Spleen (tissue), 11 donors: ENCODE results near the gene KLF15. TPM values are rescaled to one million over a fixed set of nuclear protein-coding genes. Genes with fewer than 3 reads are reported as not detected.
A peak's percentile ranks its signal among the peaks of the same experiment; 100 is the strongest.

ENCODE experiments used
- DNase-seq: peaks from one replicate; pipeline ENCODE4 v3.0.0-alpha.2; 2020
- H3K27ac ChIP-seq, 8 donors: fragments of 200-600 bp; sonication (generic) in 7 of 8; 1 replicate in 4 of 8; 2 replicates in 4 of 8; pipeline versions ENCODE4 v1.5.0 to v1.8.0; 2016 to 2021; ENCODE audit warnings: inconsistent platforms in 4 of 8, mild to moderate bottlenecking in 4 of 8, moderate library complexity in 1 of 8
- H3K27me3 ChIP-seq, 7 donors: fragments of 200-600 bp; sonication (generic) in 6 of 7; replicated peaks in 1 of 7; 1 replicate in 4 of 7; 2 replicates in 3 of 7; pipeline versions ENCODE4 v1.5.0 to v1.8.0; 2016 to 2021; ENCODE audit warnings: inconsistent platforms in 3 of 7, mild to moderate bottlenecking in 1 of 7
- H3K36me3 ChIP-seq, 6 donors: fragments of 200-600 bp; sonication (generic) in 5 of 6; 1 replicate in 4 of 6; 2 replicates in 2 of 6; pipeline versions ENCODE4 v1.5.0 to v1.8.0; 2016 to 2021; ENCODE audit warnings: inconsistent platforms in 2 of 6
- H3K4me1 ChIP-seq, 6 donors: fragments of 200-600 bp; sonication (generic) in 5 of 6; 1 replicate in 3 of 6; 2 replicates in 3 of 6; pipeline versions ENCODE4 v1.5.0 to v1.8.0; 2016 to 2021; ENCODE audit warnings: inconsistent platforms in 3 of 6
- H3K4me3 ChIP-seq, 8 donors: fragments of 200-600 bp; sonication (generic) in 7 of 8; 1 replicate in 4 of 8; 2 replicates in 4 of 8; pipeline versions ENCODE4 v1.5.0 to v1.8.0; 2016 to 2021; ENCODE audit warnings: inconsistent platforms in 4 of 8, mild to moderate bottlenecking in 4 of 8, moderate library complexity in 2 of 8
- H3K9me3 ChIP-seq, 8 donors: fragments of 200-600 bp; sonication (generic) in 7 of 8; 1 replicate in 4 of 8; 2 replicates in 4 of 8; pipeline versions ENCODE4 v1.5.0 to v1.8.0; 2016 to 2021; ENCODE audit warnings: inconsistent platforms in 4 of 8
- CTCF ChIP-seq, 11 experiments: fragments of 200-600 bp in 7 of 11; fragments of 450-650 bp in 4 of 11; sonication (generic) in 4 of 11; IDR thresholded peaks in 8 of 11; conservative IDR thresholded peaks in 3 of 11; 1 replicate in 7 of 11; 2 replicates in 4 of 11; pipeline versions ENCODE4 v1.4.0 to v1.8.0; 2016 to 2021; ENCODE audit warnings: antibody characterized with exemption in 11 of 11, inconsistent platforms in 4 of 11, mild to moderate bottlenecking in 1 of 11
- POLR2A ChIP-seq, 3 donors: fragments of 450-650 bp; IDR thresholded peaks; one replicate each; pipeline ENCODE4 v1.5.1; 2017; ENCODE audit warnings: antibody characterized with exemption in 3 of 3, mild to moderate bottlenecking in 1 of 3
- POLR2AphosphoS5 ChIP-seq, 3 donors: sonication (generic); formaldehyde crosslinking; IDR thresholded peaks; one replicate each; pipeline ENCODE4 v1.5.1; 2017; ENCODE audit warnings: antibody characterized with exemption in 3 of 3
- WGBS, 5 donors: extraction: QIAGEN DNeasy Blood & Tissue Kit in 3 of 5; methylation state at CpG; one replicate each; pipeline versions ENCODE4 v1.1.5 to v1.1.7; 2013 to 2018; 5-methylcytosine and 5-hydroxymethylcytosine counted together
- intact Hi-C: fragments of 100-400 bp; cut with DNase I; formaldehyde crosslinking; loops from one replicate; pipeline ENCODE4 v1.15.0; 2023; ENCODE audit warnings: low total_unique reads
- polyA plus RNA-seq, 3 donors: library from polyadenylated mRNA; stranded (reverse); fragments of 200-250 nt; gene quantifications; one replicate each; pipeline ENCODE4 v1.2.1, GENCODE V29; 2013
- total RNA-seq, 7 donors: library from RNA; depleted of rRNA in 3 of 7; stranded (reverse); fragments of >200 nt in 3 of 7; fragmentation: NEBNext Ultra II Directional in 4 of 7; extraction: Animal tissue kit (Norgen Biotek cat#: 25700) in 4 of 7; gene quantifications; one replicate each; pipeline versions ENCODE4 v1.1.0 to v1.2.1, GENCODE V29; 2016 to 2021
- donor health status: healthy with polysubstance abuse.
- donor health status: DM: no; HTN: no; CAD: no; lungs with moderate emphysema.
- donor health status: DM: no; HTN: no; CAD: no.
- donor health status: Bipolar disorder and iron deficiency.
- donor health status: healthy.
- donor health status: DM: no; HTN: no; CAD: no.
- donor health status: DM: yes; HTN: yes; CAD: no.

KLF15 gene
- total and polyA plus RNA-seq, 10 donors: 0.57 to 9.5 (median 3.3) TPM

- no peak for DNase-seq
- TF ChIP-seq CTCF (IDR thresholded peaks at IDR 0.05 in 8 of 11, conservative IDR thresholded peaks at IDR 0.05 in 3 of 11) (no peak), POLR2AphosphoS5 (IDR thresholded peaks at IDR 0.05) (no peak), POLR2A (IDR thresholded peaks at IDR 0.05) (no peak)
- intact Hi-C loops: loop anchor here (2.0 to 5.0 kb wide), 2 partner anchors 133 to 256 kb away; no protein-coding TSS in a partner anchor
- WGBS, 5 donors: 60 to 72% (median 69%) methylated on average over 4 of the region's 4 CpGs
- H3K36me3 ChIP-seq: no peaks in the 10 kb centered on the region
- H3K27ac ChIP-seq: no peak overlapping the region
- H3K4me1 ChIP-seq: peaks cover 0 to 17% (median 10%) of the 10 kb centered on the region in 6 donors
- H3K27me3 ChIP-seq: peaks cover 0 to 81% (median 21%) of the 10 kb centered on the region in 7 donors
- no peak overlapping the region for H3K4me3 ChIP-seq
- H3K9me3 ChIP-seq: no peaks in the 10 kb centered on the region
Observed at GRCh38 chr3:126390751-126391150, 33.5 kb upstream of the KLF15 start.

- Histone ChIP-seq H3K27ac (no peak overlapping the region), H3K27me3 (peaks cover 0 to 76% (median 21%) of the 10 kb centered on the region in 7 donors)
- 88 to 94% (median 91%) methylated on average over 15 of the region's 15 CpGs for WGBS, 5 donors
Observed at GRCh38 chr3:126390201-126390600, 33.0 kb upstream of the KLF15 start.

GRCh38 chr3:126389794-126390146, 32.6 kb upstream of the KLF15 start:
- Histone ChIP-seq H3K4me1 (peaks cover 0 to 14% (median 10%) of the 10 kb centered on the region in 6 donors), H3K4me3 (no peak overlapping the region), H3K27ac (no peak overlapping the region), H3K9me3 (no peaks in the 10 kb centered on the region), H3K27me3 (peaks cover 0 to 72% (median 17%) of the 10 kb centered on the region in 7 donors), H3K36me3 (no peaks in the 10 kb centered on the region)
- WGBS, 5 donors: 58 to 70% (median 61%) methylated on average over 17 of the region's 17 CpGs
- intact Hi-C loops: loop anchor here (2.0 to 5.0 kb wide), 2 partner anchors 132 to 255 kb away; no protein-coding TSS in a partner anchor
- no peak for DNase-seq
- TF ChIP-seq CTCF (IDR thresholded peaks at IDR 0.05 in 8 of 11, conservative IDR thresholded peaks at IDR 0.05 in 3 of 11): no peak
- TF ChIP-seq POLR2AphosphoS5 (IDR thresholded peaks at IDR 0.05): no peak
- TF ChIP-seq POLR2A (IDR thresholded peaks at IDR 0.05): no peak

More at GRCh38 chr3:126390201-126390600, 33.0 kb upstream of the KLF15 start:
- H3K4me1 ChIP-seq: peaks cover 0 to 17% (median 10%) of the 10 kb centered on the region in 6 donors
- no peak for TF ChIP-seq POLR2A (IDR thresholded peaks at IDR 0.05)
- TF ChIP-seq POLR2AphosphoS5 (IDR thresholded peaks at IDR 0.05): no peak
- TF ChIP-seq CTCF (IDR thresholded peaks at IDR 0.05 in 8 of 11, conservative IDR thresholded peaks at IDR 0.05 in 3 of 11): no peak
- H3K4me3 ChIP-seq: no peak overlapping the region
- DNase-seq: no peak
- intact Hi-C loops: loop anchor here (2.0 to 5.0 kb wide), 2 partner anchors 133 to 255 kb away; no protein-coding TSS in a partner anchor
- H3K36me3 ChIP-seq: no peaks in the 10 kb centered on the region
- no peaks in the 10 kb centered on the region for H3K9me3 ChIP-seq

- DNase-seq: peak; percentile 93
- TF ChIP-seq CTCF (IDR thresholded peaks at IDR 0.05 in 8 of 11, conservative IDR thresholded peaks at IDR 0.05 in 3 of 11) (peak; percentile 73 to 95 (median 86)), POLR2A (IDR thresholded peaks at IDR 0.05) (no peak), POLR2AphosphoS5 (IDR thresholded peaks at IDR 0.05) (peak; percentile 73 to 79 (median 78))
- intact Hi-C loops: no loop called here
- Histone ChIP-seq H3K4me3 (peak overlapping the region in 6 of 8 donors; percentile 9 to 51 (median 20)), H3K9me3 (no peaks in the 10 kb centered on the region), H3K4me1 (peaks cover 0 to 11% (median 10%) of the 10 kb centered on the region in 6 donors), H3K36me3 (no peaks in the 10 kb centered on the region), H3K27ac (peak overlapping the region in 5 of 8 donors; percentile 27 to 71 (median 66)), H3K27me3 (peaks cover 0 to 66% (median 12%) of the 10 kb centered on the region in 7 donors)
- 4 to 7% (median 4%) methylated on average over 31 to 58 of the region's 58 CpGs for WGBS, 5 donors
Observed at GRCh38 chr3:126389112-126389793, 32.0 kb upstream of the KLF15 start.
